GM19239 (cell line): ENCODE measurements around the gene GDA.

Source experiments
- DNase-seq: peaks from one replicate; pipeline ENCODE4 v3.0.0; 2011; ENCODE audit warnings: low spot score; ENCODE audit not compliant: insufficient read length
- FAIRE-seq: peaks from 2 replicates; lab custom pipeline; 2011; peaks lifted over from hg19 to GRCh38; lab: Jason Lieb, UNC

The GDA gene

GRCh38 chr9:72147676-72148075 is 1.6 kb upstream of the GDA start:
- DNase-seq (no peak), FAIRE-seq (no peak)

- FAIRE-seq (peak; percentile 74), DNase-seq (no peak)
Measured at GRCh38 chr9:72150127-72150526, 887 bp downstream of the GDA start.

- DNase-seq: no peak
Measured at GRCh38 chr9:72150661-72151060, 1.4 kb downstream of the GDA start.

GRCh38 chr9:72151104-72151503 is 1.9 kb downstream of the GDA start:
- DNase-seq: no peak
- no peak for FAIRE-seq

More at GRCh38 chr9:72150661-72151060, 1.4 kb downstream of the GDA start:
- no peak for FAIRE-seq

GRCh38 chr9:72154468-72155285 is 5.4 kb downstream of the GDA start:
- DNase-seq (peak; percentile 33), FAIRE-seq (peak; percentile 96)

GRCh38 chr9:72155301-72155700 is 6.1 kb downstream of the GDA start:
- DNase-seq: no peak
- no peak for FAIRE-seq

GRCh38 chr9:72156586-72156985 is 7.3 kb downstream of the GDA start:
- DNase-seq: no peak
- no peak for FAIRE-seq

- DNase-seq: no peak
- no peak for FAIRE-seq
Measured at GRCh38 chr9:72158680-72159079, 9.4 kb downstream of the GDA start.

- no peak for DNase-seq
- FAIRE-seq: no peak
Measured at GRCh38 chr9:72160446-72161123, 11.3 kb downstream of the GDA start.

GRCh38 chr9:72165326-72165725 is 16.1 kb downstream of the GDA start:
- DNase-seq (no peak), FAIRE-seq (no peak)

- no peak for FAIRE-seq
- DNase-seq: no peak
Measured at GRCh38 chr9:72165821-72166547, 16.7 kb downstream of the GDA start.

GRCh38 chr9:72168075-72168474 is 18.8 kb downstream of the GDA start:
- FAIRE-seq (no peak), DNase-seq (no peak)

- DNase-seq: no peak
- FAIRE-seq: no peak
Measured at GRCh38 chr9:72169178-72169577, 19.9 kb downstream of the GDA start.

GRCh38 chr9:72173080-72173479 is 23.8 kb downstream of the GDA start:
- DNase-seq (no peak), FAIRE-seq (no peak)

- no peak for DNase-seq
- FAIRE-seq: no peak
Measured at GRCh38 chr9:72185561-72185960, 36.3 kb downstream of the GDA start.

- no peak for FAIRE-seq
Measured at GRCh38 chr9:72187121-72187695, 38.0 kb downstream of the GDA start.

GRCh38 chr9:72188232-72188631 is 39.0 kb downstream of the GDA start:
- FAIRE-seq (no peak), DNase-seq (no peak)

More at GRCh38 chr9:72187121-72187695, 38.0 kb downstream of the GDA start:
- DNase-seq: no peak

GRCh38 chr9:72193478-72193881 is 44.2 kb downstream of the GDA start:
- FAIRE-seq: peak; percentile 83
- no peak for DNase-seq

GRCh38 chr9:72199238-72199637 is 50.0 kb downstream of the GDA start:
- peak; percentile 53 for FAIRE-seq
- no peak for DNase-seq

GRCh38 chr9:72200452-72200851 is 51.2 kb downstream of the GDA start:
- DNase-seq: no peak
- no peak for FAIRE-seq

GRCh38 chr9:72202009-72202408 is 52.8 kb downstream of the GDA start:
- DNase-seq (no peak), FAIRE-seq (no peak)
